Heart right ventricle (tissue), 16 donors: ENCODE measurements around the gene LUC7L. TPM values are rescaled to one million over a fixed set of nuclear protein-coding genes. Genes with fewer than 3 reads are reported as not detected.

Experiments used
- ATAC-seq, 8 donors: fragments of 200-7000 bp; cut with Tn5 transposase; one replicate each; pipeline ENCODE4 v1.9.1; 2020; ENCODE audit warnings: mild to moderate bottlenecking in 8 of 8, moderate library complexity in 8 of 8, moderate number of reproducible peaks in 1 of 8
- DNase-seq, 2 donors: peaks; one replicate each; pipeline ENCODE4 v3.0.0-alpha.2; 2020
- H3K27ac ChIP-seq, 10 donors: fragments of 200-600 bp; sonication (generic) in 2 of 10; one replicate each; pipeline versions ENCODE4 v1.5.0 to v1.8.0; 2020 to 2022; ENCODE audit warnings: mild to moderate bottlenecking in 3 of 10
- H3K27me3 ChIP-seq, 7 donors: fragments of 200-600 bp; one replicate each; pipeline ENCODE4 v1.8.0; 2021 to 2022; ENCODE audit warnings: mild to moderate bottlenecking in 2 of 7
- H3K36me3 ChIP-seq, 9 donors: fragments of 200-600 bp; sonication (generic) in 1 of 9; one replicate each; pipeline versions ENCODE4 v1.5.0 to v1.8.0; 2020 to 2022; ENCODE audit warnings: mild to moderate bottlenecking in 2 of 9
- H3K4me1 ChIP-seq, 9 donors: fragments of 200-600 bp; sonication (generic) in 1 of 9; one replicate each; pipeline versions ENCODE4 v1.5.0 to v1.8.0; 2020 to 2022; ENCODE audit warnings: mild to moderate bottlenecking in 4 of 9
- H3K4me3 ChIP-seq, 10 donors: fragments of 200-600 bp; sonication (generic) in 2 of 10; one replicate each; pipeline versions ENCODE4 v1.5.0 to v1.8.0; 2020 to 2022; ENCODE audit warnings: mild to moderate bottlenecking in 7 of 10, moderate library complexity in 2 of 10
- H3K9me3 ChIP-seq, 11 donors: fragments of 200-600 bp in 10 of 11; sonication (generic) in 2 of 11; one replicate each; pipeline versions ENCODE4 v1.5.0 to v1.8.0; 2013 to 2022; ENCODE audit warnings: mild to moderate bottlenecking in 2 of 11, control low read depth in 1 of 11, moderate library complexity in 1 of 11
- WGBS, 2 donors: extraction: QIAGEN DNeasy Blood & Tissue Kit; methylation state at CpG; one replicate each; pipeline ENCODE4 v1.1.7; 2013; ENCODE audit warnings: inconsistent platforms in 1 of 2; 5-methylcytosine and 5-hydroxymethylcytosine counted together
- intact Hi-C, 10 donors: fragments of 100-400 bp; cut with DNase I; formaldehyde crosslinking; loops; one replicate each; pipeline versions ENCODE4 v1.11.1 to v1.14.2; 2022
- polyA plus RNA-seq, 2 donors: library from polyadenylated mRNA; stranded (reverse); fragments of 200-250 nt; gene quantifications; one replicate each; pipeline ENCODE4 v1.2.3, GENCODE V29; 2013
- total RNA-seq, 10 donors: library from RNA; stranded (reverse); fragmentation: NEBNext Ultra II Directional in 3 of 10; extraction: Animal tissue kit (Norgen Biotek cat#: 25700) in 3 of 10; gene quantifications; one replicate each; pipeline versions ENCODE4 v1.2.1 to v1.2.4, GENCODE V29; 2021 to 2023
- TF ChIP-seq, protein P1 (sequence below), 9 donors: fragments of 200-600 bp; sonication (generic) in 2 of 9; IDR thresholded peaks; one replicate each; pipeline versions ENCODE4 v1.5.0 to v1.8.0; 2021 to 2022; ENCODE audit warnings: antibody characterized with exemption in 9 of 9, mild to moderate bottlenecking in 5 of 9, moderate library complexity in 1 of 9
- donor health status: Arrhythmogenic right ventricular cardiomyopathy.
- donor health status: ischemic (EF 13 %, LVEDD 7.1; RV severe dilation, severe dysfunction).
- donor health status: healthy with polysubstance abuse.
- donor health status: DM: no; HTN: yes; CAD: no.
- donor health status: DM: no; HTN: no; CAD: no.
- donor health status: ischemic (EF 25% LVEDD 6.9; RV normal size, moderate dysfunction).
- donor health status: ischemic (EF 25% LVEDD 5.7; RV mildly dilated, moderate dysfunction).
- donor health status: healthy.
- donor health status: DM: yes; HTN: yes; CAD: no.
- donor health status: Ischemic cardiomyopathy.
- donor health status: ischemic (EF 35%, LVEDD 5.7; RV mildly dilated, moderate dysfunction).
- donor health status: nonischemic (EF 11% LVEDD 7.7; RV severe dilation, severe dysfunction).
- donor health status: DM: yes; HTN: yes; CAD: no.
- donor health status: PGD.
- donor health status: ischemic (EF 29% LVEDD 5.4; RV normal size, mild dysfunction).
- donor health status: nonischemic (EF 23%, LVEDD 6.1; RV moderate dilation, normal function).

The LUC7L gene
- total and polyA plus RNA-seq, 12 donors = 14.4 to 139 (median 20.8) TPM

DNA sequence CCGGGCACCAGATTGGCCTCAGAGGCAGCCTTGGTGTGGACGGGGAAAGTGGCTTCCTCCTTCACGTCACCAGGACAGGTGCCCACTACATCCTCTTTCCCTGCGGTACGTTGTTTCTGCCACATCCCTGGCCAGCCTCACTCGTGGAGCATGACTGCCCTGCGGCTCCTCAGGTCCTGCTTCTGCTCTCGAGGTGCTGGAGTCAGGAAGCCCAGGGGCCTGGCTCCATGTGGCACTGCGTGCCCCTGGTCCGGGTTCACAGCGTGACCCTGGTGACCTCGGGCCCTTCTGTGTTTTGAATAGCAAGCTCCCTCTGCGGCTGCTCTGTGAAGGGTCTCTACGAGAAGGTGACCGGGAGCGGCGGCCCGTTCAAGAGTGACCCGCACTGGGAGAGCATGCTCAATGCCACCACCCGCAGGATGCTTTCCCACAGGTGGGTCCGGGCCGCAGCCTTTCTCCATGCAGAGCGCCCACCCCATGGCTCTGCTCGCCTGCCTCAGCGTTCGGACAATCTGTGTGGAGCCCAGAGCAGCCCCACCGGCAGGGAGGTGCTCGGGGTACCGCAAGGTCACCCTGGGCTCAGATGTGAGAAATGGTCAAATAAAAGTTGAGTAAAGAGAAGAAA is 33.0 kb upstream of the LUC7L start:
- Histone ChIP-seq H3K27ac (no peak overlapping the region), H3K27me3 (no peaks in the 10 kb centered on the region), H3K4me3 (no peak overlapping the region), H3K9me3 (no peaks in the 10 kb centered on the region), H3K36me3 (peaks cover 0 to 81% (median 42%) of the 10 kb centered on the region in 9 donors), H3K4me1 (no peaks in the 10 kb centered on the region)
- ATAC-seq (no peak), DNase-seq (no peak)
- TF ChIP-seq, protein P1, sequence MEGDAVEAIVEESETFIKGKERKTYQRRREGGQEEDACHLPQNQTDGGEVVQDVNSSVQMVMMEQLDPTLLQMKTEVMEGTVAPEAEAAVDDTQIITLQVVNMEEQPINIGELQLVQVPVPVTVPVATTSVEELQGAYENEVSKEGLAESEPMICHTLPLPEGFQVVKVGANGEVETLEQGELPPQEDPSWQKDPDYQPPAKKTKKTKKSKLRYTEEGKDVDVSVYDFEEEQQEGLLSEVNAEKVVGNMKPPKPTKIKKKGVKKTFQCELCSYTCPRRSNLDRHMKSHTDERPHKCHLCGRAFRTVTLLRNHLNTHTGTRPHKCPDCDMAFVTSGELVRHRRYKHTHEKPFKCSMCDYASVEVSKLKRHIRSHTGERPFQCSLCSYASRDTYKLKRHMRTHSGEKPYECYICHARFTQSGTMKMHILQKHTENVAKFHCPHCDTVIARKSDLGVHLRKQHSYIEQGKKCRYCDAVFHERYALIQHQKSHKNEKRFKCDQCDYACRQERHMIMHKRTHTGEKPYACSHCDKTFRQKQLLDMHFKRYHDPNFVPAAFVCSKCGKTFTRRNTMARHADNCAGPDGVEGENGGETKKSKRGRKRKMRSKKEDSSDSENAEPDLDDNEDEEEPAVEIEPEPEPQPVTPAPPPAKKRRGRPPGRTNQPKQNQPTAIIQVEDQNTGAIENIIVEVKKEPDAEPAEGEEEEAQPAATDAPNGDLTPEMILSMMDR (IDR thresholded peaks at IDR 0.05) = no peak
- 94% methylated on average over 29 of the region's 29 CpGs for WGBS, 2 donors
- intact Hi-C loops = no loop called here

- peaks cover 0 to 91% (median 42%) of the 10 kb centered on the region in 9 donors for H3K36me3 ChIP-seq
- intact Hi-C loops = no loop called here
- H3K9me3 ChIP-seq = no peaks in the 10 kb centered on the region
- 72 to 86% methylated on average over 28 of the region's 28 CpGs for WGBS, 2 donors
- TF ChIP-seq, protein P1 (IDR thresholded peaks at IDR 0.05) = no peak
- DNase-seq = no peak
- no peak overlapping the region for H3K4me3 ChIP-seq
- H3K27ac ChIP-seq = no peak overlapping the region
- peak in 2 of 8 donors; percentile 8 to 20 for ATAC-seq
- no peaks in the 10 kb centered on the region for H3K27me3 ChIP-seq
- H3K4me1 ChIP-seq = no peaks in the 10 kb centered on the region
Observed at GRCh38 chr16:261031-261691, 31.9 kb upstream of the LUC7L start.

- H3K4me3 ChIP-seq = no peak overlapping the region
- intact Hi-C loops = no loop called here
- no peak for ATAC-seq
- H3K27ac ChIP-seq = no peak overlapping the region
- H3K4me1 ChIP-seq = no peaks in the 10 kb centered on the region
- no peak for DNase-seq
- no peaks in the 10 kb centered on the region for H3K9me3 ChIP-seq
- H3K27me3 ChIP-seq = no peaks in the 10 kb centered on the region
- peaks cover 0 to 95% (median 47%) of the 10 kb centered on the region in 9 donors for H3K36me3 ChIP-seq
- 92 to 94% methylated on average over 19 of the region's 19 CpGs for WGBS, 2 donors
- TF ChIP-seq, protein P1 (IDR thresholded peaks at IDR 0.05) = no peak
Observed at GRCh38 chr16:260326-260725, 31.1 kb upstream of the LUC7L start.

DNA sequence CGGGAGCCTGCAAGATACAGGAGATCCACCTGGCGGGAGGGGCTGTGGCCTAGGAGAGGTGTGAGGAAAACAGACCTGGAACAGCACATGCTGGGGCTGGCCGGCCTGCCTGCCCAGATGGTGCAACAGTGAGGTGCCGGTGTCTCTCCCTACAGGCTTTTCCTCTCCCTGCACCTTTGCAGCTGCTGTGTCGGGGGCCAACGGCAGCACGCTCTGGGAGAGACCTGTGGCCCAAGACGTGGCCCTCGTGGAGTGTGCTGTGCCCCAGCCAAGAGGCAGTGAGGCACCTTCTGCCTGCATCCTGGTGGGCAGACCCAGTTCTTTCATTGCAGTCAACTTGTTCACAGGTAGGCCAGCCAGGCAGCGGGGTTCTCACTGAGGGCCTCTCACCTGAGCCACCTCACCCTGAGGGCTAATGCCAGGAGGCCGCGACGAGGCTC is 30.6 kb upstream of the LUC7L start:
- intact Hi-C loops = no loop called here
- H3K36me3 ChIP-seq = peaks cover 0 to 95% (median 52%) of the 10 kb centered on the region in 9 donors
- H3K27me3 ChIP-seq = no peaks in the 10 kb centered on the region
- TF ChIP-seq, protein P1 (IDR thresholded peaks at IDR 0.05) = no peak
- H3K27ac ChIP-seq = no peak overlapping the region
- no peak for DNase-seq
- 86 to 93% methylated on average over 13 of the region's 13 CpGs for WGBS, 2 donors
- no peaks in the 10 kb centered on the region for H3K4me1 ChIP-seq
- H3K4me3 ChIP-seq = no peak overlapping the region
- ATAC-seq = no peak
- no peaks in the 10 kb centered on the region for H3K9me3 ChIP-seq
